Hepatocyte (in vitro differentiated cells): ENCODE results near the gene CORO2A. TPM values are rescaled to one million over a fixed set of nuclear protein-coding genes. Genes with fewer than 3 reads are reported as not detected.

Experiments used
- DNase-seq: peaks from one replicate; pipeline ENCODE4 v3.0.0-alpha.2; 2016; ENCODE audit warnings: low spot score
- H2AFZ ChIP-seq: fragments of 200-600 bp; sonication (generic); 2 replicates; pipeline ENCODE4 v1.6.0; 2016; ENCODE audit warnings: antibody characterized with exemption, mild to moderate bottlenecking
- H3K27ac ChIP-seq: fragments of 200-600 bp; sonication (generic); 2 replicates; pipeline ENCODE4 v1.5.1; 2016; ENCODE audit warnings: mild to moderate bottlenecking
- H3K27me3 ChIP-seq: fragments of 200-600 bp; sonication (generic); 2 replicates; pipeline ENCODE4 v1.6.1; 2016
- H3K36me3 ChIP-seq: fragments of 200-600 bp; sonication (generic); replicated peaks from 2 replicates; pipeline ENCODE4 v1.5.1; 2016; ENCODE audit warnings: low read depth; ENCODE audit not compliant: insufficient read depth
- H3K4me1 ChIP-seq: fragments of 200-600 bp; sonication (generic); 2 replicates; pipeline ENCODE4 v1.5.1; 2016; ENCODE audit warnings: mild to moderate bottlenecking, moderate library complexity; ENCODE audit not compliant: insufficient read depth
- H3K4me2 ChIP-seq: fragments of 200-600 bp; sonication (generic); 2 replicates; pipeline ENCODE4 v1.6.0; 2016
- H3K4me3 ChIP-seq: fragments of 200-600 bp; sonication (generic); 2 replicates; pipeline ENCODE4 v1.5.1; 2016; ENCODE audit warnings: mild to moderate bottlenecking
- H3K79me2 ChIP-seq: fragments of 200-600 bp; sonication (generic); 2 replicates; pipeline ENCODE4 v1.6.0; 2017; ENCODE audit warnings: mild to moderate bottlenecking
- H3K9me2 ChIP-seq: fragments of 200-600 bp; sonication (generic); replicated peaks from 2 replicates; pipeline ENCODE4 v1.6.0; 2017; ENCODE audit warnings: mild to moderate bottlenecking; ENCODE audit not compliant: insufficient read depth
- H3K9me3 ChIP-seq: fragments of 200-600 bp; sonication (generic); 2 replicates; pipeline ENCODE4 v1.5.1; 2016; ENCODE audit warnings: low read depth, mild to moderate bottlenecking
- H4K20me1 ChIP-seq: fragments of 200-600 bp; sonication (generic); 2 replicates; pipeline ENCODE4 v1.6.0; 2016; ENCODE audit warnings: mild to moderate bottlenecking; ENCODE audit not compliant: insufficient read depth, poor library complexity, severe bottlenecking
- CTCF ChIP-seq: fragments of 200-600 bp; sonication (generic); IDR thresholded peaks from 2 replicates; pipeline ENCODE4 v1.5.1; 2016; ENCODE audit warnings: antibody characterized with exemption, mild to moderate bottlenecking; ENCODE audit not compliant: poor library complexity
- EZH2 ChIP-seq: fragments of 200-600 bp; sonication (generic); IDR thresholded peaks from 2 replicates; pipeline ENCODE4 v1.6.1; 2016; ENCODE audit warnings: antibody characterized with exemption, mild to moderate bottlenecking, borderline replicate concordance
- EZH2phosphoT487 ChIP-seq: fragments of 200-600 bp; sonication (generic); IDR thresholded peaks from one replicate; pipeline ENCODE4 v1.6.1; 2018; ENCODE audit warnings: antibody characterized with exemption, mild to moderate bottlenecking, low read depth, moderate library complexity; ENCODE audit not compliant: unreplicated experiment, severe bottlenecking
- WGBS: methylation state at CpG from one replicate; pipeline ENCODE4 v1.1.6; 2016; ENCODE audit warnings: low lambda C conversion rate; ENCODE audit errors: missing lambda C conversion rate; 5-methylcytosine and 5-hydroxymethylcytosine counted together
- polyA plus RNA-seq: library from polyadenylated mRNA; unstranded; fragments of >200 nt; fragmentation: Nextera tagmentation; extraction: Ambion mirVana; gene quantifications from 2 replicates; pipeline ENCODE4 v1.2.1, GENCODE V29; 2016
- total RNA-seq: library from RNA; depleted of rRNA; stranded (reverse); fragments of >200 nt; gene quantifications from 2 replicates; pipeline ENCODE4 v1.2.3, GENCODE V29; 2014

CORO2A gene
- total and polyA plus RNA-seq, 2 experiments from 2014 or later, result 12.8 to 24.6 TPM

GRCh38 chr9:98157372-98157771 is 35.1 kb downstream of the CORO2A start:
- Histone ChIP-seq H3K36me3 (no peaks in the 10 kb centered on the region), H3K9me3 (no peaks in the 10 kb centered on the region), H3K79me2 (peaks cover 17% of the 10 kb centered on the region), H3K27me3 (no peaks in the 10 kb centered on the region), H4K20me1 (no peaks in the 10 kb centered on the region), H3K9me2 (no peaks in the 10 kb centered on the region), H3K4me1 (no peaks in the 10 kb centered on the region), H3K27ac (no peak overlapping the region), H2AFZ (no peak overlapping the region), H3K4me3 (no peak overlapping the region), H3K4me2 (no peak overlapping the region)
- 99% methylated on average over 10 of the region's 10 CpGs for WGBS
- TF ChIP-seq EZH2 (no peak), EZH2phosphoT487 (no peak)
- DNase-seq, result no peak

GRCh38 chr9:98154678-98155077 is 37.8 kb downstream of the CORO2A start:
- no peak overlapping the region for H3K4me3 ChIP-seq
- H3K27me3 ChIP-seq, result no peaks in the 10 kb centered on the region
- H3K4me2 ChIP-seq, result no peak overlapping the region
- H3K4me1 ChIP-seq, result peaks cover 10% of the 10 kb centered on the region
- DNase-seq, result no peak
- no peak overlapping the region for H2AFZ ChIP-seq
- H3K9me2 ChIP-seq, result no peaks in the 10 kb centered on the region
- H3K36me3 ChIP-seq, result no peaks in the 10 kb centered on the region
- peaks cover 3% of the 10 kb centered on the region for H3K79me2 ChIP-seq
- WGBS, result 92% methylated on average over 2 of the region's 2 CpGs
- H3K9me3 ChIP-seq, result no peaks in the 10 kb centered on the region
- TF ChIP-seq EZH2phosphoT487 (no peak), EZH2 (no peak), CTCF (no peak)
- no peak overlapping the region for H3K27ac ChIP-seq
- no peaks in the 10 kb centered on the region for H4K20me1 ChIP-seq

GRCh38 chr9:98152526-98152925 is 39.9 kb downstream of the CORO2A start:
- H4K20me1 ChIP-seq, result no peaks in the 10 kb centered on the region
- no peak overlapping the region for H3K4me3 ChIP-seq
- H2AFZ ChIP-seq, result no peak overlapping the region
- H3K27ac ChIP-seq, result no peak overlapping the region
- H3K4me1 ChIP-seq, result peaks cover 12% of the 10 kb centered on the region
- H3K36me3 ChIP-seq, result no peaks in the 10 kb centered on the region
- TF ChIP-seq CTCF (no peak), EZH2 (no peak), EZH2phosphoT487 (no peak)
- no peak for DNase-seq
- no peaks in the 10 kb centered on the region for H3K9me3 ChIP-seq
- no peak overlapping the region for H3K4me2 ChIP-seq
- no peaks in the 10 kb centered on the region for H3K9me2 ChIP-seq
- no peaks in the 10 kb centered on the region for H3K79me2 ChIP-seq
- no peaks in the 10 kb centered on the region for H3K27me3 ChIP-seq

- 81% methylated on average over 3 of the region's 3 CpGs for WGBS
Measured at GRCh38 chr9:98150721-98151120, 41.7 kb downstream of the CORO2A start.

More at GRCh38 chr9:98150721-98151120, 41.7 kb downstream of the CORO2A start:
- Histone ChIP-seq H3K9me3 (no peaks in the 10 kb centered on the region), H3K4me3 (no peak overlapping the region), H4K20me1 (no peaks in the 10 kb centered on the region), H3K27me3 (no peaks in the 10 kb centered on the region), H3K36me3 (no peaks in the 10 kb centered on the region), H3K4me1 (peaks cover 25% of the 10 kb centered on the region), H3K79me2 (no peaks in the 10 kb centered on the region), H3K4me2 (no peak overlapping the region), H3K9me2 (no peaks in the 10 kb centered on the region), H3K27ac (peak overlapping the region; percentile 77), H2AFZ (no peak overlapping the region)
- TF ChIP-seq CTCF (no peak), EZH2phosphoT487 (no peak), EZH2 (no peak)
- no peak for DNase-seq
